ENCODE results near the gene ROBO1.
A peak's percentile ranks its signal among the peaks of the same experiment; 100 is the strongest.
"Not testable (repeated sequence)": the region's sequence is repeated elsewhere in the genome, so short reads cannot be mapped to it uniquely, and the experiment has no call there.

The ROBO1 gene

DNA sequence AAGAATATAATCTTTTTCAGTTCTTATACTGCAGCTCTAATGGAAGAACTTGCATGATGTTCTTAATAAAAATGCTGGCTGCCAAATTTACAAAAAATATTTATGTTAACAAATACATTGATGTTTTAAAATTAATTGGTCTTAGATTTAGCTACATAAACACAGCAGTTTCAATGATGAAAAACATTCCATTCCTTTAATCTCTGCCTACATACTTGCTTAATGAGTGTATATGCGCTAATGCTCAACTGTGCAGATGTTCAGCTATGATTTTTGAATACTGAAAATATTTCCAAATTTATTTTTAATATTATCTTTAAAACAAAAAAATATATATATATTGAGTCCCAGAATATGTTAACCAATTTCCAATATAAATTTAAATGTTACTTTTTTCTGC, 867.4 kb downstream of the ROBO1 start:
- DNase-seq: no peak

DNA sequence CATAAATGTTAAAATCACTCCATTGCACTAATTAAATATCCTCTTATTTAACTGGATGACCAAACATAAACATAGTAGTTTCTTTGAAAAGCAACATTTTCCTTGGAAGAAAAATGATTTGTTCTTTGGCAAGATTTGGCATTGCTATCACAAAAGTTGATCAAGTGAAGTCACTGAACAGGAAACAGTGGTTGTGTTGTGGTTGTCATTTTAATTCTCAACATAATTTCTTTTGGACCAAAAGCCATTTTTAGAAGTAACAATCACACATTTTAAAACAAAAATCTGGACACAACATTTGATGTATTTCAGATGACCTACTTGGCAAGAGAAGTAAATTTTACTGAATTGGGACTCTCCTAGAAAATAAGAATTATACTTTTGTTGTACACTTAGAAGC, 872.3 kb downstream of the ROBO1 start:
- DNase-seq: no peak

DNA sequence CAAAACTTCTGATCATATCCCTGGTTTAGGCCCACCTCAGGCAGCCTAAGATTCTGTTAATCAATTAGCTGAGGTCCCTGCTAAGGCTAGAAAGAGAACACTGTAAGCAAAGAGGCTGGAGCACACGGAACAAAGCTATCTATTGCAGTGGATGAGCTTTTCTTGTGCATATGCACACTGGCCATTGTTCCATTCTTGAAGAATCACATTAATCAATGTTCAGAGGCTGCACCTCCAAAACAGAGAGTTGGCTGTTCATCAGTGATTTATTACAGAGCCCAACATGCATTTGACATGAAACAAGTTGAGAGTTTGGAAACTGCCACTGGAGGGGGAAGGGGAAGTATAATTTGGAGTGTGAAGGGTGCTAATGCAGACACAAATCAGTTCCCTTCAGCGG, 873.0 kb downstream of the ROBO1 start:
- peak; percentile 30 for DNase-seq

DNA sequence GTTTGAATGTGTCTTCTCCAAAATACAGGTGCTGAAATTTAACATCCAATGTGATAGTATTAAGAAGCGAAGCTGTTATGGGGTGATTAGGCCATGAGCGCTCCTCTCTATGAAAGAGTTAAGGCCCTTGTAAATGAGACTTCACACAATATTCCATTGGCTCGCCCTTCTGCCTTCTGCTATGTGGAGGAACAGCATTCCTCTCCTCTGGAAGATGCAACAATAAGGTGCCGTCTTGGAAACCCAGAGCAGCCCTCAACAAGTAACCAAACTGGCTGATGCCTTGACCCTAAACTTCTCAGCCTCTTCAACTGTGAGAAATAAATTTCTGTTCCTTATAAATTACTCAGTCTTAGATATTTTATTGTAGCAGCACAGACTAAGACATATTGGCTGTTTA, 874.6 kb downstream of the ROBO1 start:
- DNase-seq: no peak

DNA sequence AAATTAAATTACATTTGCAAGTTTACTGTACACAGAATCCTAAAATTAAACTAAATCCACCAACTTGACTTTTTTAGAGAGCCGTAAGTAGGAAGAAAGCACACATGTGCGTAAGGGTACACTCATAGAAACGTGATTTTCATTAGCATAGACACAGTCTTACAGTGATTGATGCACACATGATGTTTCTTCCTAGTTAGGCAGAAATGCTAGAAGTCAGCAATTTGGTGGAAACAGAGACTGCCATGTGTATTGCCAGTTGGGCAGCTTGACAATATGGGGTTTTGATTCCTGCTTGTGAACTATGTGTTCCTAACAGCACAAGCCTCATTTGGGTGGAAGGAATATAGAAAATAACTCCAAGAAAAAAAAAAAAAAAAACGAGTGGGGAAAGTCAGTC, 878.5 kb downstream of the ROBO1 start:
- no peak for DNase-seq

DNA sequence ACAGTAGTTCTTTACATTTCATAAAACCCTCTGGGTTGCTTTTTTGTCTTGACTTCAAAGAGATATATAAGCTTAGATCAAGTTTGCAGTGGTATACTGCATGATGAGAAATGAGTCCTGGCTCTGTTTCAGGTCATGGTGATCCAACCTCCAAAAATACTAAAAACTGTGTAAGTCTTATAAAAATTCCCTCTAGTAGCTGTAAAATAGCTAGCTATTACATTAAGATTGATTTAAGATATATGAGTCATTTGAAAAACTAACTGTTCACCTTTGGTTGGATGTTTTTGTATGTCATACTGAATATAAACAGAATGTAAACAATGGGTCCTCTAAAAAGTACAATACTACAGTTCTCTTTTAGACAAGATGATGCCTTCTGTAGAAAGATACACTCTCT, 879.2 kb downstream of the ROBO1 start:
- DNase-seq: no peak

DNA sequence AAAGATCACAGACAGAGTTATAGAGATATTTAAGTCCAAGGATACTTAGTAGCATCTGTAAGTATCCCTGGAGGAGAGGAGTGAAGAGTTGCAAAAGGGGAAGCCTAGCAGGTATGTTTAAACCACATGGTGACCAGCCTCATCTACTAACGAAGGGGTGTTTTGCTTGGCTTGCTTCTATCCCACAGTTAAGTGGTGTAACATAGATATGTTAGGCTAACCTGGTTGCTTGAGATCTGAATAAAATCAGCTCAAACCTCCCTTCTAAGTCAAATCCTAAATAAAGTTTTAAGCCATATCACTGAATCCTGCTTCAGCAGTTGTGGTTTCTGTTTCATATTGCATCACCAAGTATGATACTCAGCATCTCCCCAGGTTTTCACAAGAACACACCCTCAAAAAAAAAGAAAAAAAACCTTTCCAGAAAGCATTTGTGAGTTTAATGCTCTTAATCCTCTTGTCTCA, 880.2 kb downstream of the ROBO1 start:
- no peak for DNase-seq

DNA sequence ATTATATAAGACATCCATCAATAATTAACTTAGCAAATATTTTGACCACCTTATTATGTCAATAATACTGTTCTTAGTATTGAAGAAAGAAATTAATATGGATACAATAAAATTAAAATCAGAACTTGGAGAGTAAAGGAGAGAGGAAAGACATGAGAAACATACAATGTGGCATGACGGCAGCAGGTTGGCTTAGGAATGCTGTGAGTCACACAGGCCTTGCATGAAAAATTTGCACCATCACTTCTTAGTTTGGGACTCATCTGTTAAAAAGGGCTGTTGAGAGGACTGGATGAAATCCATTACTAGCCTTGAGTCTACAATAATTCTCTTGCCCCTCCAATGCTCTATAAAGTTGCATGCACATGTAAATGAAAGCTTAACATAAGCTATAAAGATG, 880.8 kb downstream of the ROBO1 start:
- no peak for DNase-seq

DNA sequence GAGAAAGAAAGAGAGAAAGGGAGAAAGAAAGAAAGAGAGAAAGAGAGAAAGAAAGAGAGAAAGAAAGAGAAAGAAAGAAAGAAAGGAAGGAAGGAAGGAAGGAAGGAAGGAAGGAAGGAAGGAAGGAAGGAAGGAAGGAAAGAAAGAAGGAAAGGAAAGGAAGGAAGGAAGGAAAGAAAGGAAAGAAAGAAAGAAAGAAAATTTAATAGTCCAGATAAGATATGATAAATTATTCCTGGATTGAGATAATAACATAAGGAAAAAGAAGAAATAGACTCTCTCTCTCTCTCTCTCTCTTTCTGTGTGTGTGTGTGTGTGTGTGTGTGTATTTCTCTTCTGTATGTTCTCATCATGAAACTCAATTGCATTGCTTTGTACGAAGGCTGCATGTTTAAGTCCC, 883.2 kb downstream of the ROBO1 start:
- not testable (repeated sequence) for DNase-seq

DNA sequence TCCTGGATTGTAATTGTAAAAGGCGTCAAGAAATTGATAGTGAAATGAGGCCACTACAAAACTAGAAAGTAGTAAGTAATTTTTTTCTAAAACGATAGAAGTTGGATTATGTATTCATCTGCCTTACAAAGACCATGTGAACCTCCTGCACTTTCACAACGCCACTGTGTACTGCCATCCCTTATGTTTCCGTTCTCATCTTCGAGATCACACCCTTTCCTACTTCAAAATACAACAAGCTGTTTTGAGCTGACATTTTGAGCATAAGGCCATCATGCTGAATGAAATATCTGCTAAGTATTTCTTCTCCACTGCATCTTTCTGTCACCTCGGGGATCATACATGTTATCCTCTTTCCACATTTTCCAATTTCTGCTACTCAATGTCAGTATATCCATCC, 885.5 kb downstream of the ROBO1 start:
- no peak for DNase-seq

DNA sequence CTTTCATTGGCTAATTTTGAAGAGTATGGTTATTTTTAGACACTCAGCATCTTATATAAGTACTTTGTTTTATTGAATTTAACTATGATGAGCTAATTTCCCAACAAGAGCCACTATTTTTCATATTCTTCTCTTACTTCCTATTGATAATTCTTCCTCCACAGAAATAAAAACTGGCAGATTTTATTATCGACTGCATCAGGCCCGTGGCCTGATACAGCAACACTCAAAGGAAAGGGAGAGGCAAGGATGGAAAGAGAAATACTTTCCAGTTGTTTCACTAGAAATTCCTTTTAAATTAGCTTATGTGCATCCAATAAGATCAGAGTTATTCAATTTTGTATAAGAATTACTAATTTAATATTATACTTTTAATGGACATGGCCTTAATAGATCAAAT, 886.3 kb downstream of the ROBO1 start:
- no peak for DNase-seq

DNA sequence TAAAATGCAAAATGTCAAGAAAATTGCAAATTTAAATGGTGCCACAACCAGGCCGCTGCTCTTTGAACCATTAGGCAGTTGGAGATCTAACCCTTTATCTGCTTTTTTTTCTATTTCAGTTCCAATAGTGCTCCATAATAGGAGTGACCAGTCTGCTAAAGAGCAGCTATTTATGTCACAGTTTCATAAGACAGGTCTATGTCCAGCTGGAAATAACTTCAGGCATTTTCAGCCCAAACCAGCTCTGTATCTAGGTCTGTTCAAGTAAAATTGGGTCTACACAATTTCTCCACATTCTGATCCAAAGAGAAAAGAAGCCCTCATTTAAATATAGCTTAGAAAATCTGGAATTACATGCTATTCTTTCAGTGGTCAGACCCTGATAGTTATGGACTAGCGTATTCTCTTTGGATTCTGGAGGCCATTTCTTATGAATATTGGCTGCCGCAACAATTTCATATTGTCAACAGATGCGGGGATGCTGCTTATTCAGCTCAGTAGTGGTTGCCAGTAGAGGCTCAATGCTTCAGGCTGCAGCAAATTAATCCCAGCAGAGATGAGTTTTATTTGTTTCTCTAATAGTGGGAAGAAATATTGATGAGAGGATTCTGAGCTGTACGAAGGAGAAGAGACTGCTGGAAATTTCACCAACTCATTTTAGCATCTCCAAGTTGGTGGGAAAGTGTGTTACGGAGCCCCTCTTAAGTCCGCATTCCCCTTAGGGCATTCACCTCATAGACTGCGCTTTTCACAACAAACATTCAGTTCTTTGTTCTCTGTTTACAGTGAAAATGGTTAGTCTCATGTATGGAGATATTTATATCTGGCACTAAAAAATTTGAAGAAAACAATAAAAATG, 887.0 kb downstream of the ROBO1 start:
- DNase-seq: no peak

DNA sequence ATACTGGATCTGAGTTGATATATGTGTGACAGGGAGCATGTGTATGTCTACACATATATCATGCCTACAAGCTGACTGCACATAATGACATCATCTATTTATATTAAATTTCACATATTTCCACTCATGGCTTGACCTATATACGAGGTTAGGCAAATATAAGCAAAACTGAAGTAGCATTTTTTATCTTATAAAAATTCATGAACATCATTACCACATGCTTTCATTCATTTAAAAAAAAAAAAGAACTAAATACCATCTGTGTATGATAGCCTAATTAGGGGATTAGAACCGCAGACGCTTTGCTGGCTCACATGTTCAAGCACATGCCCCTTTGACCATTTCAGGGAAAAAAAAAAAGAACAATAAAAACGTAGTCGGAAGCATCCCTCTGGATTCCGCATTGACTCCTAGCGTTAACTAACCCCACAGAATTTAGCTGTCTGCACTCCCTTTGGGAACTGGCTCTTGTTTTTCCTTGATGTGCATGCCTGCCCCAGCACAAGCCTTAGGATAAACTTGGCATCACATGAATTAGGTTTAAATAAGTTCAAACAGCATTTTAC, 888.4 kb downstream of the ROBO1 start:
- peak; percentile 30 for DNase-seq

DNA sequence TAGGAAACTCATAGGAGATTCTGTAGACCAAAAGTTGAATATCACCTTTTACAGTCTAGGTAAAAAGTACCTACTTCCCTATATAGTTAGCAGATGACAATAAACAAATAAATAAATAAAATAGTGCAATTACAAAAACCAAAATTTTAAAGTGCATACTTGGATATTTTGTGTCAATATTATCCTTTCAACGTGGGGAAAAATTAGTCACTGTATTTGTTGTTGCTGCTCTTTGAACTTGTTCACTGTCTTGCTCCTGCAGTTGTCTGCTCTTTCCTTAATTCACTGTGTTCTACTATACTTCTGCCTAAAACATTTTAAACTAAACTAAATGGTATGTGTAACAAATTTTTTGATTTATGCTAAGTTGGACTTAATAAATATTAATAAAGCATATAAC, 889.0 kb downstream of the ROBO1 start:
- no peak for DNase-seq

DNA sequence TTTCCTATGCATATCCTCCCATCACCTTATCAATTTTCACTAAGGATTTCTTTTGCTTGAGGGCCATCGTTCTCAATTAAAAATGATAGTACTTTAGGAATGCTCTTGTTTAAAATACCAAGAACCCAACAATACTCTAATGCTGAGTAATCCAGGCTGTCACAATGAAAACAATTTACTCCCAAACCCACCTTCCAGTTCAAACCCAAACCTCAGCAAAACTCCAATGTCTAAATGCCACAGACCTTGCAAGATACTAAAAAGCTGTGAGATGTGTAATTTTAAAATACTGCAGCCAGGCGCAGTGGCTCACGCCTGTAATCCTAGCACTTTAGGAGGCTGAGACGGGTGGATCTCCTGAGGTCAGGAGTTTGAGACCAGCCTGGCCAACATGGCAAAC, 889.8 kb downstream of the ROBO1 start:
- DNase-seq: no peak

DNA sequence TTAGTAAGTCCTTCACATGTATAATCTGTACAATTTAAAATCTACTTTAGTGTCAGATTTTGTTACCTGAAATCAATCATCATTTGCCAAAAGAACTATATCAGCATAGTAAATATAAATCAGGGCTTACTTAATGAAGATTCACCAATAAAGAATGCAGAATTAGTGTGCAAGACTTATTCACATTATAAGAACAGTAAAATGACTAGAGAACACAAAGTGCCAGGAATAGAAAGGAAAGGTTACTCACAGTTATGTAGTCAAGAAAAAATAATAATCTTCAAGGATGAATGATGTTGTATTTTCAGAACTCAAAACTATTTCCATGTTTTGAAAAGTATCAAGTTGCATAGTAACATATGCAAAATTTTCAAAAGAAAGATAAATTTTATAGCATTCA, 891.9 kb downstream of the ROBO1 start:
- no peak for DNase-seq

DNA sequence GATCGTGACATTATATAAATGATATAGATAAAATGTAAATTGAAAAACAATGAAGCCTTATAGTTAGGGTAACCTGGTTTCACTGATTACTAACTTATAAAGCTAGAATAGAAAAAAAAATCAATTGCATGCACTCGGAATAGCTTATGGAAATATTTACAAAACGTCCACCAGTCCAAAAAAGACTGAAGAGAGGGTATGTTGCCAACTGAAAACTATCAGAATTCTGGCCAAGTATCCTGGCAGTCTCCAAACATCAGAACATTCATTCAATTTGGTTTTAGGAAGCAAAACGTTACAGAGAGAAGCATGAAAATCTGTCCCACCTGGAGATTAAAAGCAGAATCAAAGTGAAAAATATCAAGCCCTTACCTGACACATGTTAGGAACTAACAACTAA, 892.4 kb downstream of the ROBO1 start:
- DNase-seq: no peak

DNA sequence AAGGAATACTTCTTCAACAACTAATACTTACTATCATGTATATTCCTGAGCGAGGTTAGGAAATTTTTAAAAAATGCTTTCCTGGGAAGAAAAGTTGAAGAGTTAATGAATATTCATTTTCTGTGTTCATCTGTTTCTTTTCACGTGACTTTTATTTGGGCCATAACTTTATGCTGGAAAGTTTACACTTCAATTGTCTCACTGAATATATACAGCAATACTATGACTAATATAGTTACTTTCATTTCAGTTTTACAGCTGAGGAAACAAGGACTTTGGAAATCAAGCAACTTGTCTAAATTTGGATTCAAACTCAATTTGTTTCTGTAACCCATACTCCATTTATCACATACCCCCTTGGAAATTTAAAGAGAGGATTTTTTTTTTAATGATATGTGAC, 894.2 kb downstream of the ROBO1 start:
- DNase-seq: no peak

DNA sequence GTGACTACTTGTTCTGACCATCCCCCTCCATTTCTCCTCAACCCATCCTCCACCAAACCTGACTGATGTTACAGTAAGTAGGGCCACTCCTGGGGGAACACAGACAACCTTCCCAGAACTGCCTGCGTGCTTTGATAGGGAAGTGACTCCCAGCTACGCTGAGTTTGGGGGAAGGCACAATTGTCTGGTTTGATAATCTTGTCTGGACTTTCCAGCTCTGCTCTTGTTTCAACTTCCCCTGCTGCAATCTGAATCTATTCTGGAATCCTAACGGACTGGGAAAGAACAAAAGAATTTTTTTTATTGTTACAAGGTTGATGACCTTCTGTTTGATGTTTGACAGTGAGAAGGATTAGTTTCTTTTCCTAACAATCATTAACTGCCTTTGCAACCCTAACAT, 895.6 kb downstream of the ROBO1 start:
- peak; percentile 30 for DNase-seq

DNA sequence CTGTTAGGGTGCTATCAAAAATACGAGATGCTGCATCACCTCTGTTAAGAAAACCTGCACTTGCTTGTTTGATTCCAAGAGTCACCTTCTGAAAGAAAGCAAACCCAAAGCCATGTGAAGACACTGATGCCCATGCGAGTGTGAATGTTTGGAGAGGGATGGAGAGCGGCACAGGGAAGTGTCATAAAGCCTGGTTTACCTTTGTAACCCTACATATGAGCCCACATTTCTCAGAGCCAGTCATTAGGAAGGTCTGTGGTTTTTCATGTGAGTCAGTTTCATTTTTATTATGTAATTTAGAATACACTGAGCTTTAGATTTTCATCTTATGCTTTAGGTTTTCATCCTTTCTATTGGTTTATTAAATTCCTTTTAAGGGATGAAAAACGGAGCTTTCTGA, 896.8 kb downstream of the ROBO1 start:
- DNase-seq: no peak

DNA sequence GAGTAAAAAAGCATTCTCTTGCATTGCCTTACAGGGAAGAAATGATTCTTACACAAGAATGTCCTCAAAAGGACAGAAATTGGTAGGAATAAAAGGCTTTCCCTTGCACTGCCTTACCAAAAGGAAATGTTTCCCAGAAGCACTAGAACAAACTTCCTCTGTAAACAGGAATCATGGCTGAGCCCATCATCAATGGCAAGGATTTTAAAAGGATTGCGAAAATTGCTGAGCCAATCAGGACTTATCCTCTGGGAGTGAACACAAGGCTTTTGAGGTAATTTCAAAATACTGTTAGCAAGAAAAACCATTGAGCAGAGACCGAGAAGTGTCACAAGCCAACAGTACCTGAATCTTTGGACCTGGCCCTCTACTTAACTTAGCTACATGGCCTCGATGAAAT, 897.3 kb downstream of the ROBO1 start:
- DNase-seq: no peak

DNA sequence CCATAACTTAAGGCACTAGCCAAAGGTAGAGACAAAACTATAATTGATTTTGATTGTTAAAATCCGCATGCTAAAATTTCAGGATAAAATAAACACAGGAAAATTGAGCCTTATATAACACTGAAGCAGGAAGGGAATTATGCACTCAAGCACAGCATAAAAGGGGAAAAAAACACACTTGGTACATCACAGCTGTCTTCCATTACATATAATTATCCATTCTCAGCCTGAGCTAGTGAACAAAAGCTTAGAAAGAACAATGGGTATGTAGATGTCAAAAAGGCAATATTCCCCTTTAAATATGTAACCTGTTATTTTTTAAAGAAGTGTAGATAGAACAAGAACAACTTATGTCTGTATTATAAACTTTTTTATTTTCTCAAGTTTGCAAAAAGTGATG, 899.2 kb downstream of the ROBO1 start:
- DNase-seq: no peak

DNA sequence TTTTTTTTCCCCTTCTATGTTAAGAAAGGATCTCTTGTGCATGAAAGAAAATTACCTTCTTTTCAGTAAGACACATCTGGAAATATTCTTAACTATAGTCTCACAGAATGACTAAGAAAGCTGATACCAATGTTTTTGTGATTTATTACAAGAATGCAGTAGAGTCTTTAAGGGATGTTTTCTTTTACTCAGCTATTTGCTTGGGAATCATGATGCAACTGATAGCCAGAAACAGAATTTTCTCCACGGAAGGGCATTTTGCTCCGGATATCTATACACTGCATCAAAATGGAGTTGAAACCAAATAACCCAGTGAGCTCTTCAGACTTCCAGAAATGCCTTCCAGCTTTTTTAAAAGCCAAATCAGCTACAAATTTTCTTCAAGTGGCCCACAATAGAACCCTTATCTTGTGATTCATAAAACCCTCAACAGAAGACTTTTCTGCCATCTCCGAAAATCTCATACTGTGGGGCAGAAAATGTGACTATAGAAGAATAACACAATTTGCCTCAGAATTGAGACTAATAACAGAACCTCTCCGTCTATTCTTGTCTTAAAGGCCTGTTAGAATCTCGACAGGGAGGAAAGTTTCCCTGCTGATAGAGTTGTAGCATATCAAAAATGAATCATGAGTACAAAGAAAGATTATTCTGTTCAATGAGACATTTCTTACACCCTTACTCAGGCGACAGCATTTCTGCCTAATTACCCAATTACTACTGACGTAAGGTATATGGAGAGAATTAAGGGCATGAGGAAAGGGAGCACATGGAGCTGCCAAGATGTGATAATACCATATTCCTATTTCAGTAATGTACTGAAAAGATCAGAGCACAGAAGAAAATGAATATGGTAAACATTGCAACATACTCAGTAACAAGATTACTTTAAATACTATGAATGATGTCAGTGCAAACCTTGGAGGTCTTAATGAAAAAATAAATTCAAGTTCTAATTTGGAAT, 900.1 kb downstream of the ROBO1 start:
- DNase-seq: no peak
